PFSK-1 (cell line): Measurements from ENCODE around the gene HAUS3.

ENCODE experiments used
- POLR2AphosphoS5 ChIP-seq: IDR thresholded peaks from 2 replicates; pipeline ENCODE4 v1.6.1; 2012; ENCODE audit warnings: low read depth, mild to moderate bottlenecking, control low read depth, low read length, moderate library complexity
- REST ChIP-seq, 2 experiments: IDR thresholded peaks; 2 replicates each; pipeline versions ENCODE4 v1.6.1 to v1.8.0; 2011 to 2012; ENCODE audit warnings: low read depth in 2 of 2, low read length in 2 of 2, control low read depth in 1 of 2, inconsistent platforms in 1 of 2, mild to moderate bottlenecking in 1 of 2, moderate library complexity in 1 of 2; ENCODE audit not compliant: insufficient read depth in 1 of 2
- SIN3A ChIP-seq: IDR thresholded peaks from 2 replicates; pipeline ENCODE4 v1.6.1; 2012; ENCODE audit warnings: mild to moderate bottlenecking, low read length, moderate library complexity, borderline replicate concordance; ENCODE audit not compliant: insufficient read depth

- TF ChIP-seq POLR2AphosphoS5 (no peak), SIN3A (no peak), REST (IDR thresholded peaks at IDR 0.05; ENCODE audit: insufficient read depth in 1 of 2, low read depth in 2 of 2, low read length in 2 of 2) (no peak)
These were observed 41.3 kb upstream of the HAUS3 start for GRCh38 chr4:2283199-2283711.
